Psoas muscle (tissue), 8 donors: ENCODE results near the gene GNPTG. TPM values are rescaled to one million over a fixed set of nuclear protein-coding genes. Genes with fewer than 3 reads are reported as not detected.

ENCODE experiments used
- ATAC-seq, 4 donors: fragments of 200-7000 bp; cut with Tn5 transposase; one replicate each; pipeline ENCODE4 v1.9.1; 2020; ENCODE audit warnings: moderate library complexity in 3 of 4, mild to moderate bottlenecking in 2 of 4
- DNase-seq, 2 donors: peaks; one replicate each; pipeline ENCODE4 v3.0.0-alpha.2; 2020
- H3K27ac ChIP-seq: fragments of 200-600 bp; one replicate; pipeline ENCODE4 v1.8.0; 2022
- H3K27me3 ChIP-seq, 3 donors: fragments of 200-600 bp in 1 of 3; one replicate each; pipeline versions ENCODE4 v1.6.1 to v1.8.0; 2013 to 2022; ENCODE audit warnings: low read length in 2 of 3, mild to moderate bottlenecking in 2 of 3, moderate library complexity in 1 of 3; ENCODE audit not compliant: insufficient read depth in 3 of 3
- H3K36me3 ChIP-seq, 2 donors: fragments of 200-600 bp in 1 of 2; one replicate each; pipeline versions ENCODE4 v1.6.1 to v1.8.0; 2013 to 2022; ENCODE audit warnings: low read depth in 1 of 2, mild to moderate bottlenecking in 1 of 2, moderate library complexity in 1 of 2; ENCODE audit not compliant: insufficient read depth in 1 of 2
- H3K4me1 ChIP-seq: fragments of 200-600 bp; one replicate; pipeline ENCODE4 v1.8.0; 2022
- H3K4me3 ChIP-seq: fragments of 200-600 bp; one replicate; pipeline ENCODE4 v1.8.0; 2022; ENCODE audit warnings: mild to moderate bottlenecking
- H3K9me3 ChIP-seq: fragments of 200-600 bp; one replicate; pipeline ENCODE4 v1.8.0; 2022
- WGBS, 3 donors: extraction: QIAGEN DNeasy Blood & Tissue Kit; methylation state at CpG; one replicate each; pipeline versions ENCODE4 v1.1.6 to v1.1.7; 2013; 5-methylcytosine and 5-hydroxymethylcytosine counted together
- intact Hi-C, 2 donors: fragments of 100-400 bp; cut with DNase I; formaldehyde crosslinking; loops; one replicate each; pipeline versions ENCODE4 v1.11.0 to v1.14.2; 2022
- polyA plus RNA-seq, 3 donors: library from polyadenylated mRNA; stranded (reverse); fragments of 200-250 nt; gene quantifications; one replicate each; pipeline ENCODE4 v1.2.3, GENCODE V29; 2013
- total RNA-seq, 4 donors: library from RNA; stranded (reverse); fragmentation: NEBNext Ultra II Directional in 2 of 4; extraction: Animal tissue kit (Norgen Biotek cat#: 25700) in 2 of 4; gene quantifications; one replicate each; pipeline versions ENCODE4 v1.2.1 to v1.2.4, GENCODE V29; 2021 to 2023
- TF ChIP-seq, protein P1 (sequence below): fragments of 200-600 bp; IDR thresholded peaks from one replicate; pipeline ENCODE4 v1.8.0; 2022; ENCODE audit warnings: antibody characterized with exemption
- donor health status: healthy with polysubstance abuse.
- donor health status: DM: no; HTN: no; CAD: no; lungs with moderate emphysema.
- donor health status: Bipolar disorder and iron deficiency.
- donor health status: healthy.
- donor health status: DM: yes; HTN: yes; CAD: no.
- donor health status: DM: no; HTN: no; CAD: no.
- donor health status: DM: no; HTN: no; CAD: no.
- donor health status: DM: yes; HTN: yes; CAD: no.

Gene GNPTG
- total and polyA plus RNA-seq, 7 donors: 27.9 to 36.6 (median 30.7) TPM

GRCh38 chr16:1372292-1372950 lies 20.7 kb downstream of the GNPTG start:
- Histone ChIP-seq H3K36me3 (peaks cover 0 to 40% of the 10 kb centered on the region in 2 donors), H3K4me3 (no peak overlapping the region), H3K9me3 (no peaks in the 10 kb centered on the region), H3K27ac (no peak overlapping the region), H3K27me3 (no peaks in the 10 kb centered on the region), H3K4me1 (no peaks in the 10 kb centered on the region)
- ATAC-seq (no peak), DNase-seq (no peak)
- WGBS, 3 donors: 87 to 92% (median 88%) methylated on average over 16 to 17 of the region's 21 CpGs
- TF ChIP-seq, protein P1, sequence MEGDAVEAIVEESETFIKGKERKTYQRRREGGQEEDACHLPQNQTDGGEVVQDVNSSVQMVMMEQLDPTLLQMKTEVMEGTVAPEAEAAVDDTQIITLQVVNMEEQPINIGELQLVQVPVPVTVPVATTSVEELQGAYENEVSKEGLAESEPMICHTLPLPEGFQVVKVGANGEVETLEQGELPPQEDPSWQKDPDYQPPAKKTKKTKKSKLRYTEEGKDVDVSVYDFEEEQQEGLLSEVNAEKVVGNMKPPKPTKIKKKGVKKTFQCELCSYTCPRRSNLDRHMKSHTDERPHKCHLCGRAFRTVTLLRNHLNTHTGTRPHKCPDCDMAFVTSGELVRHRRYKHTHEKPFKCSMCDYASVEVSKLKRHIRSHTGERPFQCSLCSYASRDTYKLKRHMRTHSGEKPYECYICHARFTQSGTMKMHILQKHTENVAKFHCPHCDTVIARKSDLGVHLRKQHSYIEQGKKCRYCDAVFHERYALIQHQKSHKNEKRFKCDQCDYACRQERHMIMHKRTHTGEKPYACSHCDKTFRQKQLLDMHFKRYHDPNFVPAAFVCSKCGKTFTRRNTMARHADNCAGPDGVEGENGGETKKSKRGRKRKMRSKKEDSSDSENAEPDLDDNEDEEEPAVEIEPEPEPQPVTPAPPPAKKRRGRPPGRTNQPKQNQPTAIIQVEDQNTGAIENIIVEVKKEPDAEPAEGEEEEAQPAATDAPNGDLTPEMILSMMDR: no peak
- intact Hi-C loops: no loop called here

- TF ChIP-seq, protein P1: no peak
- DNase-seq (no peak), ATAC-seq (no peak)
- Histone ChIP-seq H3K36me3 (peaks cover 0 to 26% of the 10 kb centered on the region in 2 donors), H3K9me3 (no peaks in the 10 kb centered on the region), H3K27me3 (no peaks in the 10 kb centered on the region), H3K27ac (peak overlapping the region; percentile 66), H3K4me3 (peak overlapping the region; percentile 38), H3K4me1 (peaks cover 10% of the 10 kb centered on the region)
- WGBS, 3 donors: 64 to 79% (median 67%) methylated on average over 42 to 46 of the region's 46 CpGs
- intact Hi-C loops: loop anchor here (5.0 kb wide), 2 partner anchors 38 to 333 kb away; partner anchors contain the start of genes MAPK8IP3 (in 1 of the 2) and UNKL (in 1 of the 2)
Measured at GRCh38 chr16:1374418-1375297, 22.9 kb downstream of the GNPTG start.

- Histone ChIP-seq H3K27ac (peak overlapping the region; percentile 66), H3K27me3 (no peaks in the 10 kb centered on the region), H3K36me3 (peaks cover 0 to 20% of the 10 kb centered on the region in 2 donors), H3K9me3 (no peaks in the 10 kb centered on the region), H3K4me1 (peaks cover 10% of the 10 kb centered on the region), H3K4me3 (peak overlapping the region; percentile 38)
- ATAC-seq: no peak
- DNase-seq: no peak
- TF ChIP-seq, protein P1: no peak
- 71 to 81% (median 73%) methylated on average over 23 to 24 of the region's 24 CpGs for WGBS, 3 donors
- intact Hi-C loops: loop anchor here (5.0 kb wide), 2 partner anchors 37 to 332 kb away; partner anchors contain the start of genes MAPK8IP3 (in 1 of the 2) and UNKL (in 1 of the 2)
Measured at GRCh38 chr16:1375298-1375640, 23.5 kb downstream of the GNPTG start.

DNA sequence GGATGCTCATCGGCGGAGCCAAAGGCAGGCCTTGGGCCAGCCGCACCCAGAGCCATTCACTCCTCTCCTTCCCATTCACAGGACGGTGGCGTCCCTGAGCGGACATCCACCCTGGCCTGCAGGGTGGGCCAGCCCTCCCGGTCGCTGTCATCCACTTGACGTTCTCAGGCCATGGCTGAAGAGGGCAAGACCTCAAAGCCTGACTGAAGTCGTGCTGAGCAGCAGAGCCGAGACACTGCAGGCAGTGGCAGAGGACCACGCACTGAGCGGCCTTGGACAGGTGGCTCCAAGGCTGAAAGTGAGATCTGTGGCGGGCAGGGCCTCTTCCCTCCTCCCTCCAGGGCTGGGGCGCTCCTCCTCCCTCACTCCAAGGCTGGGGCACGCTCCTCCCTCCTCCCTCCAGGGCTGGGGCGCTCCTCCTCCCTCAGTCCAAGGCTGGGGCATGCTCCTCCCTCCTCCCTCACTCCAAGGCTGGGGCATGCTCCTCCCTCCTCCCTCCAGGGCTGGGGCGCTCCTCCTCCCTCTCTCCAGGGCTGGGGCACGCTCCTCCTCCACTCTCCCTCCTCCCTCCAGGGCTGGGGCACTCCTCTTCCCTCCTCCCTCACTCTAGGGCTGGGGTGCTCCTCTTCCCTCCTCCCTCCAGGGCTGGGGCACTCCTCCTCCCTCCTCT lies 24.1 kb downstream of the GNPTG start:
- intact Hi-C loops: loop anchor here (5.0 kb wide), 2 partner anchors 36 to 331 kb away; partner anchors contain the start of genes MAPK8IP3 (in 1 of the 2) and UNKL (in 1 of the 2)
- Histone ChIP-seq H3K4me3 (peak overlapping the region; percentile 38), H3K36me3 (peaks cover 0 to 20% of the 10 kb centered on the region in 2 donors), H3K27me3 (no peaks in the 10 kb centered on the region), H3K27ac (peak overlapping the region; percentile 66), H3K4me1 (peaks cover 10% of the 10 kb centered on the region), H3K9me3 (no peaks in the 10 kb centered on the region)
- ATAC-seq (no peak), DNase-seq (no peak)
- WGBS, 3 donors: 79 to 89% (median 81%) methylated on average over 15 to 19 of the region's 19 CpGs
- TF ChIP-seq, protein P1: no peak
